Neuron (in vitro differentiated cells): ENCODE measurements around the gene ZNF587B.
"Not testable (repeated sequence)": the region's sequence is repeated elsewhere in the genome, so short reads cannot be mapped to it uniquely, and the experiment has no call there.

Experiments
- H2AFZ ChIP-seq: one replicate; pipeline ENCODE4 v1.6.1; 2013; ENCODE audit warnings: low read depth, mild to moderate bottlenecking, inconsistent platforms, low read length, moderate library complexity
- H3K27me3 ChIP-seq: one replicate; pipeline ENCODE4 v1.6.1; 2013; ENCODE audit warnings: low read length; ENCODE audit not compliant: insufficient read depth
- H3K36me3 ChIP-seq: one replicate; pipeline ENCODE4 v1.6.1; 2013; ENCODE audit warnings: low read length; ENCODE audit not compliant: insufficient read depth
- H3K4me1 ChIP-seq: one replicate; pipeline ENCODE4 v1.6.1; 2013; ENCODE audit warnings: low read length; ENCODE audit not compliant: insufficient read depth
- H3K4me3 ChIP-seq: 2 replicates; pipeline ENCODE4 v1.5.1; 2013; ENCODE audit warnings: mild to moderate bottlenecking, low read length, moderate library complexity
- H3K9me3 ChIP-seq: one replicate; pipeline ENCODE4 v1.6.1; 2013; ENCODE audit warnings: low read length

The ZNF587B gene

GRCh38 chr19:57823608-57824007, 6.5 kb upstream of the ZNF587B start:
- peaks cover 22% of the 10 kb centered on the region for H3K36me3 ChIP-seq
- not testable (repeated sequence) for H3K9me3 ChIP-seq, H3K4me1 ChIP-seq, H2AFZ ChIP-seq, H3K27me3 ChIP-seq, H3K4me3 ChIP-seq

GRCh38 chr19:57825511-57825910, 4.6 kb upstream of the ZNF587B start:
- peaks cover 4% of the 10 kb centered on the region for H3K4me1 ChIP-seq
- no peak overlapping the region for H2AFZ ChIP-seq
- H3K36me3 ChIP-seq, result peaks cover 22% of the 10 kb centered on the region
- no peak overlapping the region for H3K4me3 ChIP-seq
- no peaks in the 10 kb centered on the region for H3K27me3 ChIP-seq
- peaks cover 8% of the 10 kb centered on the region for H3K9me3 ChIP-seq

- Histone ChIP-seq H3K9me3 (peaks cover 8% of the 10 kb centered on the region), H3K4me1 (no peaks in the 10 kb centered on the region), H3K36me3 (peaks cover 14% of the 10 kb centered on the region), H3K27me3 (no peaks in the 10 kb centered on the region), H3K4me3 (no peak overlapping the region), H2AFZ (no peak overlapping the region)
These were observed 783 bp upstream of the ZNF587B start for GRCh38 chr19:57829316-57829715.

- not testable (repeated sequence) for H3K27me3 ChIP-seq, H3K4me3 ChIP-seq, H3K4me1 ChIP-seq, H3K9me3 ChIP-seq, H2AFZ ChIP-seq
- H3K36me3 ChIP-seq, result peaks cover 30% of the 10 kb centered on the region
These were observed 6.9 kb downstream of the ZNF587B start for GRCh38 chr19:57836991-57837390.

GRCh38 chr19:57838622-57839191, 8.6 kb downstream of the ZNF587B start:
- not testable (repeated sequence) for H2AFZ ChIP-seq, H3K4me3 ChIP-seq, H3K27me3 ChIP-seq, H3K4me1 ChIP-seq, H3K9me3 ChIP-seq
- H3K36me3 ChIP-seq, result peaks cover 37% of the 10 kb centered on the region

- Histone ChIP-seq H3K27me3 (no peaks in the 10 kb centered on the region), H3K9me3 (peaks cover 7% of the 10 kb centered on the region), H3K36me3 (peaks cover 53% of the 10 kb centered on the region), H3K4me1 (no peaks in the 10 kb centered on the region), H2AFZ (no peak overlapping the region), H3K4me3 (no peak overlapping the region)
These were observed 11.1 kb downstream of the ZNF587B start for GRCh38 chr19:57841122-57841763.

- not testable (repeated sequence) for H3K9me3 ChIP-seq, H3K4me3 ChIP-seq, H2AFZ ChIP-seq, H3K27me3 ChIP-seq
- Histone ChIP-seq H3K36me3 (peaks cover 33% of the 10 kb centered on the region), H3K4me1 (peaks cover 17% of the 10 kb centered on the region)
These were observed 17.1 kb downstream of the ZNF587B start for GRCh38 chr19:57847164-57847563.

- Histone ChIP-seq H3K4me1 (peaks cover 17% of the 10 kb centered on the region), H3K36me3 (peaks cover 26% of the 10 kb centered on the region), H3K4me3 (peak overlapping the region; percentile 80)
- H2AFZ ChIP-seq, H3K9me3 ChIP-seq, H3K27me3 ChIP-seq: not testable (repeated sequence)
These were observed 19.1 kb downstream of the ZNF587B start for GRCh38 chr19:57849162-57849665.

GRCh38 chr19:57849666-57850473, 19.8 kb downstream of the ZNF587B start, which contains the start of gene ZNF587:
Gene ZNF587, plus strand, starts transcription at chr19:57849859. Its CDS starts 180 bp downstream, at chr19:57850039.
- H3K9me3 ChIP-seq, H3K27me3 ChIP-seq: not testable (repeated sequence)
- Histone ChIP-seq H3K4me3 (peak within 1 kb of the TSS; percentile 80), H3K4me1 (peaks cover 17% of the 10 kb centered on the region), H2AFZ (peak within 1 kb of the TSS; percentile 24), H3K36me3 (peaks cover 26% of the 10 kb centered on the region)

- Histone ChIP-seq H2AFZ (no peak overlapping the region), H3K27me3 (no peaks in the 10 kb centered on the region), H3K4me1 (peaks cover 17% of the 10 kb centered on the region), H3K36me3 (peaks cover 23% of the 10 kb centered on the region), H3K9me3 (peaks cover 5% of the 10 kb centered on the region), H3K4me3 (peak overlapping the region; percentile 80)
These were observed 20.5 kb downstream of the ZNF587B start for GRCh38 chr19:57850553-57851017.

GRCh38 chr19:57851812-57852603, 21.9 kb downstream of the ZNF587B start:
- not testable (repeated sequence) for H3K4me3 ChIP-seq
- peaks cover 29% of the 10 kb centered on the region for H3K36me3 ChIP-seq

GRCh38 chr19:57854117-57854516, 24.0 kb downstream of the ZNF587B start:
- H3K4me1 ChIP-seq, result peaks cover 17% of the 10 kb centered on the region
- not testable (repeated sequence) for H3K9me3 ChIP-seq
- H3K36me3 ChIP-seq, result peaks cover 37% of the 10 kb centered on the region

More at GRCh38 chr19:57851812-57852603, 21.9 kb downstream of the ZNF587B start:
- H3K9me3 ChIP-seq, H2AFZ ChIP-seq, H3K27me3 ChIP-seq: not testable (repeated sequence)
- peaks cover 17% of the 10 kb centered on the region for H3K4me1 ChIP-seq

More at GRCh38 chr19:57854117-57854516, 24.0 kb downstream of the ZNF587B start:
- H3K4me3 ChIP-seq, H3K27me3 ChIP-seq, H2AFZ ChIP-seq: not testable (repeated sequence)
